NCI-H2227 treated with DMSO at 0.1 percent for 48 hours (cell line): Measurements from ENCODE around the gene SRC.

Experiments used
- DNase-seq: peaks from one replicate; lab custom pipeline; 2025; lab: John Stamatoyannopoulos, UW

The SRC gene

GRCh38 chr20:37383229-37383989 lies 37.5 kb downstream of the SRC start:
- no peak for DNase-seq

GRCh38 chr20:37384683-37385174 lies 38.8 kb downstream of the SRC start:
- no peak for DNase-seq

GRCh38 chr20:37385176-37385575 lies 39.2 kb downstream of the SRC start:
- no peak for DNase-seq

GRCh38 chr20:37385659-37386504 lies 39.9 kb downstream of the SRC start:
- DNase-seq: no peak

GRCh38 chr20:37386505-37387251 lies 40.7 kb downstream of the SRC start:
- DNase-seq: no peak

GRCh38 chr20:37387519-37388269 lies 41.8 kb downstream of the SRC start:
- no peak for DNase-seq

GRCh38 chr20:37388831-37389230 lies 42.9 kb downstream of the SRC start:
- DNase-seq: no peak

GRCh38 chr20:37389241-37389747 lies 43.4 kb downstream of the SRC start:
- no peak for DNase-seq

GRCh38 chr20:37389844-37390275 lies 43.9 kb downstream of the SRC start:
- DNase-seq: no peak

GRCh38 chr20:37390503-37390890 lies 44.6 kb downstream of the SRC start:
- no peak for DNase-seq

- no peak for DNase-seq
Observed at GRCh38 chr20:37390891-37391525, 45.1 kb downstream of the SRC start.

GRCh38 chr20:37392441-37393195 lies 46.7 kb downstream of the SRC start:
- no peak for DNase-seq

GRCh38 chr20:37393196-37393862 lies 47.4 kb downstream of the SRC start:
- no peak for DNase-seq

- DNase-seq: no peak
Observed at GRCh38 chr20:37393863-37394542, 48.1 kb downstream of the SRC start.

- DNase-seq: peak; percentile 71
Observed at GRCh38 chr20:37394543-37395409, 48.8 kb downstream of the SRC start.

GRCh38 chr20:37395410-37395797 lies 49.5 kb downstream of the SRC start:
- DNase-seq: no peak

- peak; percentile 73 for DNase-seq
Observed at GRCh38 chr20:37395921-37396415, 50.0 kb downstream of the SRC start.
